ENCODE measurements around the gene TAC4.

TAC4 gene

GRCh38 chr17:49848019-49848473 is at the start of gene TAC4:
TSS of gene TAC4 (minus strand) at chr17:49848069. CDS start at chr17:49848017, 52 bp downstream.
- Mint-ChIP-seq H3K27me3 (ENCODE audit: low read depth) (peaks cover 6% of the 10 kb centered on the region), H3K36me3 (ENCODE audit: low read depth) (peaks cover 11% of the 10 kb centered on the region), H3K4me3 (no peak within 1 kb of the TSS), H3K4me1 (ENCODE audit: low read depth) (peaks cover 15% of the 10 kb centered on the region), H3K9me3 (no peaks in the 10 kb centered on the region), H3K27ac (no peak within 1 kb of the TSS)

- Mint-ChIP-seq H3K9me3 (no peaks in the 10 kb centered on the region), H3K27ac (no peak overlapping the region), H3K4me3 (no peak overlapping the region), H3K27me3 (ENCODE audit: low read depth) (peaks cover 62% of the 10 kb centered on the region), H3K4me1 (ENCODE audit: low read depth) (no peaks in the 10 kb centered on the region), H3K36me3 (ENCODE audit: low read depth) (no peaks in the 10 kb centered on the region)
Observed at GRCh38 chr17:49896860-49897259, 49.0 kb upstream of the TAC4 start.

GRCh38 chr17:49896222-49896621 is 48.4 kb upstream of the TAC4 start:
- Mint-ChIP-seq H3K9me3 (no peaks in the 10 kb centered on the region), H3K27me3 (ENCODE audit: low read depth) (peaks cover 64% of the 10 kb centered on the region), H3K36me3 (ENCODE audit: low read depth) (no peaks in the 10 kb centered on the region), H3K4me3 (no peak overlapping the region), H3K4me1 (ENCODE audit: low read depth) (no peaks in the 10 kb centered on the region), H3K27ac (no peak overlapping the region)

- Mint-ChIP-seq H3K4me1 (ENCODE audit: low read depth) (no peaks in the 10 kb centered on the region), H3K27ac (no peak overlapping the region), H3K4me3 (no peak overlapping the region), H3K27me3 (ENCODE audit: low read depth) (peaks cover 64% of the 10 kb centered on the region), H3K9me3 (no peaks in the 10 kb centered on the region), H3K36me3 (ENCODE audit: low read depth) (no peaks in the 10 kb centered on the region)
Observed at GRCh38 chr17:49895812-49896211, 47.9 kb upstream of the TAC4 start.

- no peaks in the 10 kb centered on the region for H3K4me1 Mint-ChIP-seq (ENCODE audit: low read depth)
- H3K27ac Mint-ChIP-seq, result no peak overlapping the region
- no peak overlapping the region for H3K4me3 Mint-ChIP-seq
- H3K36me3 Mint-ChIP-seq (ENCODE audit: low read depth), result no peaks in the 10 kb centered on the region
- H3K9me3 Mint-ChIP-seq, result no peaks in the 10 kb centered on the region
- peaks cover 60% of the 10 kb centered on the region for H3K27me3 Mint-ChIP-seq (ENCODE audit: low read depth)
Observed at GRCh38 chr17:49894761-49895160, 46.9 kb upstream of the TAC4 start.

- Mint-ChIP-seq H3K4me1 (ENCODE audit: low read depth) (no peaks in the 10 kb centered on the region), H3K36me3 (ENCODE audit: low read depth) (no peaks in the 10 kb centered on the region), H3K9me3 (no peaks in the 10 kb centered on the region), H3K4me3 (no peak overlapping the region), H3K27ac (no peak overlapping the region), H3K27me3 (ENCODE audit: low read depth) (peaks cover 70% of the 10 kb centered on the region)
Observed at GRCh38 chr17:49891694-49892389, 44.0 kb upstream of the TAC4 start.

GRCh38 chr17:49891271-49891670 is 43.4 kb upstream of the TAC4 start:
- H3K27me3 Mint-ChIP-seq (ENCODE audit: low read depth), result peaks cover 69% of the 10 kb centered on the region
- H3K4me3 Mint-ChIP-seq, result no peak overlapping the region
- H3K36me3 Mint-ChIP-seq (ENCODE audit: low read depth), result no peaks in the 10 kb centered on the region
- H3K9me3 Mint-ChIP-seq, result no peaks in the 10 kb centered on the region
- no peaks in the 10 kb centered on the region for H3K4me1 Mint-ChIP-seq (ENCODE audit: low read depth)
- H3K27ac Mint-ChIP-seq, result no peak overlapping the region

GRCh38 chr17:49890852-49891251 is 43.0 kb upstream of the TAC4 start:
- Mint-ChIP-seq H3K4me3 (no peak overlapping the region), H3K4me1 (ENCODE audit: low read depth) (no peaks in the 10 kb centered on the region), H3K9me3 (no peaks in the 10 kb centered on the region), H3K27me3 (ENCODE audit: low read depth) (peaks cover 66% of the 10 kb centered on the region), H3K27ac (no peak overlapping the region), H3K36me3 (ENCODE audit: low read depth) (no peaks in the 10 kb centered on the region)

- Mint-ChIP-seq H3K4me3 (no peak overlapping the region), H3K27me3 (ENCODE audit: low read depth) (peaks cover 61% of the 10 kb centered on the region), H3K36me3 (ENCODE audit: low read depth) (no peaks in the 10 kb centered on the region), H3K4me1 (ENCODE audit: low read depth) (no peaks in the 10 kb centered on the region), H3K27ac (no peak overlapping the region), H3K9me3 (no peaks in the 10 kb centered on the region)
Observed at GRCh38 chr17:49890077-49890821, 42.4 kb upstream of the TAC4 start.

GRCh38 chr17:49889500-49889899 is 41.6 kb upstream of the TAC4 start:
- no peaks in the 10 kb centered on the region for H3K4me1 Mint-ChIP-seq (ENCODE audit: low read depth)
- H3K27ac Mint-ChIP-seq, result no peak overlapping the region
- no peaks in the 10 kb centered on the region for H3K9me3 Mint-ChIP-seq
- no peak overlapping the region for H3K4me3 Mint-ChIP-seq
- H3K36me3 Mint-ChIP-seq (ENCODE audit: low read depth), result no peaks in the 10 kb centered on the region
- H3K27me3 Mint-ChIP-seq (ENCODE audit: low read depth), result peaks cover 60% of the 10 kb centered on the region

- no peaks in the 10 kb centered on the region for H3K36me3 Mint-ChIP-seq (ENCODE audit: low read depth)
- peaks cover 59% of the 10 kb centered on the region for H3K27me3 Mint-ChIP-seq (ENCODE audit: low read depth)
- H3K9me3 Mint-ChIP-seq, result no peaks in the 10 kb centered on the region
- no peak overlapping the region for H3K4me3 Mint-ChIP-seq
- no peaks in the 10 kb centered on the region for H3K4me1 Mint-ChIP-seq (ENCODE audit: low read depth)
- H3K27ac Mint-ChIP-seq, result no peak overlapping the region
Observed at GRCh38 chr17:49887744-49888360, 40.0 kb upstream of the TAC4 start.

GRCh38 chr17:49887086-49887743 is 39.3 kb upstream of the TAC4 start:
- no peaks in the 10 kb centered on the region for H3K9me3 Mint-ChIP-seq
- no peak overlapping the region for H3K4me3 Mint-ChIP-seq
- H3K27ac Mint-ChIP-seq, result no peak overlapping the region
- H3K4me1 Mint-ChIP-seq (ENCODE audit: low read depth), result no peaks in the 10 kb centered on the region
- H3K27me3 Mint-ChIP-seq (ENCODE audit: low read depth), result peaks cover 60% of the 10 kb centered on the region
- no peaks in the 10 kb centered on the region for H3K36me3 Mint-ChIP-seq (ENCODE audit: low read depth)

- Mint-ChIP-seq H3K4me1 (ENCODE audit: low read depth) (no peaks in the 10 kb centered on the region), H3K4me3 (no peak overlapping the region), H3K27ac (no peak overlapping the region), H3K27me3 (ENCODE audit: low read depth) (peaks cover 54% of the 10 kb centered on the region), H3K36me3 (ENCODE audit: low read depth) (no peaks in the 10 kb centered on the region), H3K9me3 (no peaks in the 10 kb centered on the region)
Observed at GRCh38 chr17:49886036-49886435, 38.2 kb upstream of the TAC4 start.

GRCh38 chr17:49882434-49882833 is 34.6 kb upstream of the TAC4 start:
- peaks cover 2% of the 10 kb centered on the region for H3K4me1 Mint-ChIP-seq (ENCODE audit: low read depth)
- H3K4me3 Mint-ChIP-seq, result no peak overlapping the region
- H3K9me3 Mint-ChIP-seq, result no peaks in the 10 kb centered on the region
- no peaks in the 10 kb centered on the region for H3K36me3 Mint-ChIP-seq (ENCODE audit: low read depth)
- no peak overlapping the region for H3K27ac Mint-ChIP-seq
- H3K27me3 Mint-ChIP-seq (ENCODE audit: low read depth), result peaks cover 50% of the 10 kb centered on the region
